ENCODE results near the gene ATF7.
"Not testable (repeated sequence)": the region's sequence is repeated elsewhere in the genome, so short reads cannot be mapped to it uniquely, and the experiment has no call there.

Gene ATF7

GRCh38 chr12:53618275-53618674, 7.9 kb downstream of the ATF7 start:
- no peak for TF ChIP-seq CTCF (IDR thresholded peaks at IDR 0.05; ENCODE audit: insufficient read depth, low read length, missing control alignments)
- DNase-seq (ENCODE audit: low read depth, low spot score) = no peak
- no peak overlapping the region for H3K4me3 ChIP-seq (ENCODE audit: low read depth, low read length)
- POLR2A ChIA-PET = no interaction called here
- CTCF ChIA-PET = interaction anchor here (2.9 kb wide), 1 partner anchor 75 kb away, joined by 11 read pairs; no protein-coding TSS in a partner anchor

GRCh38 chr12:53617700-53618099, 8.5 kb downstream of the ATF7 start:
- POLR2A ChIA-PET = no interaction called here
- DNase-seq (ENCODE audit: low read depth, low spot score) = no peak
- CTCF ChIA-PET = interaction anchor here (2.9 kb wide), 1 partner anchor 74 kb away, joined by 11 read pairs; no protein-coding TSS in a partner anchor
- no peak for TF ChIP-seq CTCF (IDR thresholded peaks at IDR 0.05; ENCODE audit: insufficient read depth, low read length, missing control alignments)
- no peak overlapping the region for H3K4me3 ChIP-seq (ENCODE audit: low read depth, low read length)

- no peak for TF ChIP-seq CTCF (IDR thresholded peaks at IDR 0.05; ENCODE audit: insufficient read depth, low read length, missing control alignments)
- H3K4me3 ChIP-seq (ENCODE audit: low read depth, low read length) = no peak overlapping the region
- CTCF ChIA-PET = interaction anchor here (0.7 to 2.9 kb wide), 2 partner anchors 73 to 295 kb away, joined by 3 to 11 read pairs; partner anchors contain the start of gene AAAS
- POLR2A ChIA-PET = no interaction called here
- no peak for DNase-seq (ENCODE audit: low read depth, low spot score)
Measured at GRCh38 chr12:53616950-53617349, 9.2 kb downstream of the ATF7 start.

- no peak for TF ChIP-seq CTCF (IDR thresholded peaks at IDR 0.05; ENCODE audit: insufficient read depth, low read length, missing control alignments)
- no peak for DNase-seq (ENCODE audit: low read depth, low spot score)
- CTCF ChIA-PET = interaction anchor here (0.9 to 1.5 kb wide), 3 partner anchors 8 to 20 kb away, joined by 3 to 4 read pairs (median 4); no protein-coding TSS in a partner anchor
- POLR2A ChIA-PET = interaction anchor here (1.9 kb wide), 1 partner anchor 10 kb away, joined by 5 read pairs; no protein-coding TSS in a partner anchor
- no peak overlapping the region for H3K4me3 ChIP-seq (ENCODE audit: low read depth, low read length)
Measured at GRCh38 chr12:53613821-53614220, 12.4 kb downstream of the ATF7 start.

GRCh38 chr12:53612978-53613377, 13.2 kb downstream of the ATF7 start:
- no peak for TF ChIP-seq CTCF (IDR thresholded peaks at IDR 0.05; ENCODE audit: insufficient read depth, low read length, missing control alignments)
- CTCF ChIA-PET = interaction anchor here (0.9 to 1.5 kb wide), 3 partner anchors 10 to 23 kb away, joined by 3 to 4 read pairs (median 3); no protein-coding TSS in a partner anchor
- POLR2A ChIA-PET = interaction anchor here (1.9 kb wide), 1 partner anchor 10 kb away, joined by 5 read pairs; no protein-coding TSS in a partner anchor
- H3K4me3 ChIP-seq (ENCODE audit: low read depth, low read length) = no peak overlapping the region
- no peak for DNase-seq (ENCODE audit: low read depth, low spot score)

GRCh38 chr12:53611304-53611703, 14.9 kb downstream of the ATF7 start:
- ChIA-PET CTCF (interaction anchor here (0.8 to 1.2 kb wide), 3 partner anchors 64 to 135 kb away, joined by 4 read pairs; no protein-coding TSS in a partner anchor), POLR2A (no interaction called here)
- no peak for TF ChIP-seq CTCF (IDR thresholded peaks at IDR 0.05; ENCODE audit: insufficient read depth, low read length, missing control alignments)

GRCh38 chr12:53606688-53607087, 19.5 kb downstream of the ATF7 start:
- POLR2A ChIA-PET; H3K4me3 ChIP-seq (ENCODE audit: low read depth, low read length); DNase-seq (ENCODE audit: low read depth, low spot score): not testable (repeated sequence)
- CTCF ChIA-PET = interaction anchor here (1.0 kb wide), 1 partner anchor 13 kb away, joined by 4 read pairs; no protein-coding TSS in a partner anchor

More at GRCh38 chr12:53611304-53611703, 14.9 kb downstream of the ATF7 start:
- DNase-seq (ENCODE audit: low read depth, low spot score) = no peak
- H3K4me3 ChIP-seq (ENCODE audit: low read depth, low read length) = no peak overlapping the region

All from AG04449 (cell line).